H9 (cell line): ENCODE measurements around the gene KLHL5. TPM values are rescaled to one million over a fixed set of nuclear protein-coding genes. Genes with fewer than 3 reads are reported as not detected.

Source experiments
- DNase-seq: peaks from one replicate; pipeline ENCODE4 v3.0.0-alpha.2; 2017
- H2AFZ ChIP-seq: one replicate; pipeline ENCODE4 v1.6.1; 2013; ENCODE audit warnings: mild to moderate bottlenecking, low read length, control low read depth, moderate library complexity
- H2AK5ac ChIP-seq: 2 replicates; pipeline ENCODE4 v1.6.1; 2013; ENCODE audit warnings: low read length, control low read depth, mixed read lengths; ENCODE audit not compliant: insufficient read length
- H2BK120ac ChIP-seq: one replicate; pipeline ENCODE4 v1.6.1; 2013; ENCODE audit warnings: low read depth, mild to moderate bottlenecking, low read length, control low read depth, inconsistent platforms; ENCODE audit not compliant: poor library complexity, severe bottlenecking
- H2BK12ac ChIP-seq: 2 replicates; pipeline ENCODE4 v1.6.1; 2013; ENCODE audit warnings: low read length, control low read depth, mixed read lengths, low read depth; ENCODE audit not compliant: insufficient read length
- H2BK15ac ChIP-seq: 2 replicates; pipeline ENCODE4 v1.6.1; 2013; ENCODE audit warnings: low read depth, low read length, control low read depth
- H2BK20ac ChIP-seq: one replicate; pipeline ENCODE4 v1.6.1; 2013; ENCODE audit warnings: low read depth, mild to moderate bottlenecking, low read length, control low read depth, inconsistent platforms; ENCODE audit not compliant: poor library complexity, severe bottlenecking
- H2BK5ac ChIP-seq: 2 replicates; pipeline ENCODE4 v1.6.1; 2013; ENCODE audit warnings: low read length, control low read depth, mixed read lengths; ENCODE audit not compliant: insufficient read length
- H3K14ac ChIP-seq: 2 replicates; pipeline ENCODE4 v1.6.1; 2013; ENCODE audit warnings: low read length, control low read depth; ENCODE audit not compliant: insufficient read depth
- H3K18ac ChIP-seq: 2 replicates; pipeline ENCODE4 v1.6.1; 2013; ENCODE audit warnings: low read depth, mild to moderate bottlenecking, mixed read lengths, low read length, control low read depth; ENCODE audit not compliant: insufficient read length
- H3K23ac ChIP-seq: 2 replicates; pipeline ENCODE4 v1.6.1; 2013; ENCODE audit warnings: low read length, control low read depth, mixed read lengths, low read depth; ENCODE audit not compliant: insufficient read length
- H3K23me2 ChIP-seq: 2 replicates; pipeline ENCODE4 v1.6.1; 2013; ENCODE audit warnings: low read depth, mild to moderate bottlenecking, mixed read lengths, low read length, control low read depth; ENCODE audit not compliant: insufficient read length, poor library complexity, severe bottlenecking
- H3K27ac ChIP-seq: 2 replicates; pipeline ENCODE4 v1.5.1; 2013; ENCODE audit warnings: low read length, control low read depth, mixed read lengths, low read depth; ENCODE audit not compliant: insufficient read length
- H3K27me3 ChIP-seq: 2 replicates; pipeline ENCODE4 v1.6.1; 2013; ENCODE audit warnings: low read length, control low read depth, inconsistent platforms; ENCODE audit not compliant: insufficient read depth
- H3K4ac ChIP-seq: 2 replicates; pipeline ENCODE4 v1.6.1; 2013; ENCODE audit warnings: low read depth, mild to moderate bottlenecking, control low read depth, inconsistent platforms, low read length, moderate library complexity
- H3K4me1 ChIP-seq: 2 replicates; pipeline ENCODE4 v1.6.1; 2013; ENCODE audit warnings: low read length, control low read depth, inconsistent platforms; ENCODE audit not compliant: insufficient read depth
- H3K4me2 ChIP-seq: 2 replicates; pipeline ENCODE4 v1.6.1; 2013; ENCODE audit warnings: low read length, control low read depth, mixed read lengths; ENCODE audit not compliant: insufficient read length, insufficient read depth
- H3K56ac ChIP-seq: 2 replicates; pipeline ENCODE4 v1.6.1; 2013; ENCODE audit warnings: low read depth, mild to moderate bottlenecking, mixed read lengths, low read length, control low read depth; ENCODE audit not compliant: insufficient read length
- H3K79me1 ChIP-seq: 2 replicates; pipeline ENCODE4 v1.6.1; 2013; ENCODE audit warnings: low read depth, mild to moderate bottlenecking, moderate library complexity, low read length, control low read depth, inconsistent platforms; ENCODE audit not compliant: insufficient read depth, poor library complexity, severe bottlenecking
- H3K79me2 ChIP-seq: 2 replicates; pipeline ENCODE4 v1.6.1; 2013; ENCODE audit warnings: low read length, control low read depth, inconsistent platforms; ENCODE audit not compliant: insufficient read depth
- H3K9ac ChIP-seq: 2 replicates; pipeline ENCODE4 v1.6.1; 2013; ENCODE audit warnings: low read length, control low read depth, mixed read lengths; ENCODE audit not compliant: insufficient read length; ENCODE audit errors: extremely low read depth
- H3K9me3 ChIP-seq: one replicate; pipeline ENCODE4 v1.6.1; 2013; ENCODE audit warnings: low read depth, low read length, inconsistent platforms; ENCODE audit not compliant: control insufficient read depth
- H3T11ph ChIP-seq: one replicate; pipeline ENCODE4 v1.6.1; 2013; ENCODE audit warnings: mild to moderate bottlenecking, low read length, control low read depth, inconsistent platforms
- H4K20me1 ChIP-seq: one replicate; pipeline ENCODE4 v1.6.1; 2013; ENCODE audit not compliant: control insufficient read depth, insufficient read length, insufficient read depth
- H4K5ac ChIP-seq: 2 replicates; pipeline ENCODE4 v1.6.1; 2013; ENCODE audit warnings: low read depth, mild to moderate bottlenecking, mixed read lengths, low read length, control low read depth; ENCODE audit not compliant: insufficient read length
- H4K8ac ChIP-seq: replicated peaks from 2 replicates; pipeline ENCODE4 v1.6.1; 2013; ENCODE audit warnings: low read length, control low read depth, mixed read lengths, low read depth; ENCODE audit not compliant: insufficient read length
- H4K91ac ChIP-seq: 2 replicates; pipeline ENCODE4 v1.6.1; 2013; ENCODE audit warnings: low read depth, mild to moderate bottlenecking, moderate library complexity, mixed read lengths, low read length, control low read depth; ENCODE audit not compliant: insufficient read length
- H3K27ac Mint-ChIP-seq, 3 experiments: 2 replicates in 2 of 3; 3 replicates in 1 of 3; pipeline ENCODE4 v1.8.0; 2020 to 2021; ENCODE audit warnings: mixed read lengths in 3 of 3, mild to moderate bottlenecking in 1 of 3, moderate library complexity in 1 of 3
- H3K27me3 Mint-ChIP-seq: 2 replicates; pipeline ENCODE4 v1.8.0; 2021; ENCODE audit warnings: low read depth, mild to moderate bottlenecking, moderate library complexity, mixed read lengths
- H3K36me3 Mint-ChIP-seq, 3 experiments: 2 replicates in 2 of 3; 3 replicates in 1 of 3; pipeline ENCODE4 v1.8.0; 2020 to 2021; ENCODE audit warnings: low read depth in 3 of 3, mixed read lengths in 3 of 3; ENCODE audit not compliant: insufficient read depth in 1 of 3
- H3K4me1 Mint-ChIP-seq, 2 experiments: 2 replicates each; pipeline ENCODE4 v1.8.0; 2020; ENCODE audit warnings: mixed read lengths in 2 of 2
- H3K4me3 Mint-ChIP-seq, 2 experiments: 2 replicates in 1 of 2; 3 replicates in 1 of 2; pipeline ENCODE4 v1.8.0; 2020 to 2021; ENCODE audit warnings: mild to moderate bottlenecking in 2 of 2, mixed read lengths in 2 of 2, moderate library complexity in 1 of 2
- H3K9me3 Mint-ChIP-seq, 2 experiments: 2 replicates in 1 of 2; 3 replicates in 1 of 2; pipeline ENCODE4 v1.8.0; 2020; ENCODE audit warnings: mild to moderate bottlenecking in 2 of 2, mixed read lengths in 2 of 2, moderate library complexity in 1 of 2
- WGBS: extraction: QIAGEN DNeasy Blood & Tissue Kit; methylation state at CpG from one replicate; pipeline ENCODE4 v1.1.7; 2013; ENCODE audit warnings: missing lambda C conversion rate, low lambda C conversion rate, mixed read lengths; ENCODE audit not compliant: insufficient read length; ENCODE audit errors: extremely low coverage; 5-methylcytosine and 5-hydroxymethylcytosine counted together
- total RNA-seq: library from RNA; stranded (reverse); gene quantifications from 2 replicates; pipeline ENCODE4 v1.2.1, GENCODE V29; 2021
- TF ChIP-seq, protein P1 (sequence below): fragments of 200-600 bp; sonication (generic); conservative IDR thresholded peaks from 3 replicates; pipeline ENCODE4 v1.8.0; 2021; ENCODE audit warnings: antibody characterized with exemption, mild to moderate bottlenecking

Gene KLHL5
- total RNA-seq, 1 experiment from 2014 or later: 16.8 TPM

DNA sequence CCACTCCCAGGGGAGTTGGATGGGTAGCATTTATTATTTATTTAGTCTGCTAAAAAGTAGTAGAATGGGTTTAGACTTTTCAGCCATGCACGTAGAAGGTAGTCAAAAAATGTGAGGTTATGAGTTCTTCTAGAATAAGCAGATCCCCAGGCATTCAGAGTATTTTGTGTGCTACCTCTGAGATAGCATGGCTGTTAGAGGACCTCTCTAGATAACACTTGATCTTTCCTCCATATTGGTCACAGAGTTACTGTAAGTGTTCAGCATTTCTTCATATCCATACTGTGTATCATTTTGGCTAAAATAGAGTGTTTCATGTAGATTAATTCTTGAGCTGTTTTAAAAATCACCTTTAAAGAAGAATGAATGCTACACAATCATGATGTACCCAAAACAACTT, 58.4 kb downstream of the KLHL5 start:
- H3K9ac ChIP-seq: no peak overlapping the region
- no peak for DNase-seq
- no peak overlapping the region for H3K56ac ChIP-seq
- H3K27ac ChIP-seq: no peak overlapping the region
- no peaks in the 10 kb centered on the region for H4K20me1 ChIP-seq
- no peak overlapping the region for H4K5ac ChIP-seq
- TF ChIP-seq, protein P1, sequence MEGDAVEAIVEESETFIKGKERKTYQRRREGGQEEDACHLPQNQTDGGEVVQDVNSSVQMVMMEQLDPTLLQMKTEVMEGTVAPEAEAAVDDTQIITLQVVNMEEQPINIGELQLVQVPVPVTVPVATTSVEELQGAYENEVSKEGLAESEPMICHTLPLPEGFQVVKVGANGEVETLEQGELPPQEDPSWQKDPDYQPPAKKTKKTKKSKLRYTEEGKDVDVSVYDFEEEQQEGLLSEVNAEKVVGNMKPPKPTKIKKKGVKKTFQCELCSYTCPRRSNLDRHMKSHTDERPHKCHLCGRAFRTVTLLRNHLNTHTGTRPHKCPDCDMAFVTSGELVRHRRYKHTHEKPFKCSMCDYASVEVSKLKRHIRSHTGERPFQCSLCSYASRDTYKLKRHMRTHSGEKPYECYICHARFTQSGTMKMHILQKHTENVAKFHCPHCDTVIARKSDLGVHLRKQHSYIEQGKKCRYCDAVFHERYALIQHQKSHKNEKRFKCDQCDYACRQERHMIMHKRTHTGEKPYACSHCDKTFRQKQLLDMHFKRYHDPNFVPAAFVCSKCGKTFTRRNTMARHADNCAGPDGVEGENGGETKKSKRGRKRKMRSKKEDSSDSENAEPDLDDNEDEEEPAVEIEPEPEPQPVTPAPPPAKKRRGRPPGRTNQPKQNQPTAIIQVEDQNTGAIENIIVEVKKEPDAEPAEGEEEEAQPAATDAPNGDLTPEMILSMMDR: no peak
- no peak overlapping the region for H4K91ac ChIP-seq
- H3K79me1 ChIP-seq: no peaks in the 10 kb centered on the region
- H2BK15ac ChIP-seq: no peak overlapping the region
- no peaks in the 10 kb centered on the region for H3K23me2 ChIP-seq
- H2BK5ac ChIP-seq: no peak overlapping the region
- H2BK120ac ChIP-seq: no peak overlapping the region
- WGBS: no CpG with 5 or more reads among the region's 1 CpG
- no peak overlapping the region for H3K23ac ChIP-seq
- no peak overlapping the region for H2BK12ac ChIP-seq
- no peak overlapping the region for H3T11ph ChIP-seq
- H2AK5ac ChIP-seq: no peak overlapping the region
- H3K79me2 ChIP-seq: no peaks in the 10 kb centered on the region
- Mint-ChIP-seq H3K36me3 (peaks cover 11 to 23% (median 18%) of the 10 kb centered on the region in 3 experiments), H3K4me1 (no peaks in the 10 kb centered on the region), H3K9me3 (peaks cover 3 to 13% of the 10 kb centered on the region in 2 experiments; a peak in 2 of 5 replicates), H3K27me3 (no peaks in the 10 kb centered on the region), H3K27ac (no peak overlapping the region), H3K4me3 (no peak overlapping the region)
- no peak overlapping the region for H3K14ac ChIP-seq
- H2AFZ ChIP-seq: no peak overlapping the region
- no peak overlapping the region for H3K4me2 ChIP-seq
- H3K18ac ChIP-seq: no peak overlapping the region
- H3K4me1 ChIP-seq: no peaks in the 10 kb centered on the region
- H4K8ac ChIP-seq: no peak overlapping the region
- no peak overlapping the region for H3K4ac ChIP-seq
- no peak overlapping the region for H2BK20ac ChIP-seq
- no peaks in the 10 kb centered on the region; the same call in 1 of the 2 replicates for H3K27me3 ChIP-seq
- H3K9me3 ChIP-seq: no peaks in the 10 kb centered on the region
